Right lobe of liver (tissue), 4 donors: ENCODE results near the gene NEURL2.

Experiments
- POLR2A ChIP-seq: fragments of 450-650 bp; IDR thresholded peaks from one replicate; pipeline ENCODE4 v1.6.1; 2017; ENCODE audit warnings: antibody characterized with exemption, mild to moderate bottlenecking
- TF ChIP-seq, protein P1 (sequence below), 4 donors: fragments of 200-600 bp in 3 of 4; fragments of 450-650 bp in 1 of 4; IDR thresholded peaks; one replicate each; pipeline versions ENCODE4 v1.5.1 to v1.8.0; 2016 to 2022; ENCODE audit warnings: antibody characterized with exemption in 4 of 4, mild to moderate bottlenecking in 2 of 4
- donor health status: DM: no; HTN: no; CAD: no.
- donor health status: DM: no; HTN: no; CAD: no.
- donor health status: DM: no; HTN: yes; CAD: no.

DNA sequence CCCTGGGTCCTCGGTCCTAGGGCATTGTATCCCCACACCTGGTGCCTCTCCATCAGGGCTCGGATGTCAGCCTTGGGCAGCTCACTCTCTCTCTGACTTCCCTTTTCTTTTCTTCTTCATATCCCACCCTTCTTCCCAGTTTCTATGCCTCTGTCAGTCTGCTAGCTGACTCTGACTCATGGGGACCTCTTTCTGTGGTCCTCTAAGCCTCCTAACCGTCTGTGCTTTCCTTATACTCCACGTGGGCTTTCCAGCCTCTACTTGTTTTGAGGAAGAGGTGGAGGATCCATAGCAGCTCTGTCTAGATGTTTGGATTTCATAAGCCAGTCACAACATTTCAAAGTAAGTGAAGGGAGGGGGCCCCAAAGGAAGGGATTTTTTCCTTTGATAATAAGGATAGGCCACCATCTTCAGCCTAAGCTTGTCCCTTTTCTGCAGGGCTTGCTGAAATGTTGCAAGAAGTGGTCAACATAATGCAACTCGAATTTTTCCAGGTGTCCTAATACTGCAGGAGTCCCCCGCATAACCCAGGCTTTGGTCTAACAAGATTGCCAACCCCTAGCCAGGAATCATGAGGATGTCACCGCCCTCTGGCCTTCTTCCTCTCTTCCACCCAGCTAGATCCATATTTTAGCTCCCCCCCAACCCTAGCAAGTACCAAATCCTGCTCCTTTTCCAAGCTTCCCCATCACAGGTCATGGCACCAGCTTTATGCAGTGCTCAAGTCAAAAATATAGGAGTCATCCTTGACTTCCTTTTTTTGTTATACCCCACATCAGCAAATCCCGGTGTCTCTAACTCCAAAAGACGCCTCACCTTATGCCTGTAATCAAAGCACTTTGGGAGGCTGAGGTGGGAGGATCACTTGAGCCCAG lies 29.7 kb upstream of the NEURL2 start:
- no peak for TF ChIP-seq POLR2A
- TF ChIP-seq, protein P1, sequence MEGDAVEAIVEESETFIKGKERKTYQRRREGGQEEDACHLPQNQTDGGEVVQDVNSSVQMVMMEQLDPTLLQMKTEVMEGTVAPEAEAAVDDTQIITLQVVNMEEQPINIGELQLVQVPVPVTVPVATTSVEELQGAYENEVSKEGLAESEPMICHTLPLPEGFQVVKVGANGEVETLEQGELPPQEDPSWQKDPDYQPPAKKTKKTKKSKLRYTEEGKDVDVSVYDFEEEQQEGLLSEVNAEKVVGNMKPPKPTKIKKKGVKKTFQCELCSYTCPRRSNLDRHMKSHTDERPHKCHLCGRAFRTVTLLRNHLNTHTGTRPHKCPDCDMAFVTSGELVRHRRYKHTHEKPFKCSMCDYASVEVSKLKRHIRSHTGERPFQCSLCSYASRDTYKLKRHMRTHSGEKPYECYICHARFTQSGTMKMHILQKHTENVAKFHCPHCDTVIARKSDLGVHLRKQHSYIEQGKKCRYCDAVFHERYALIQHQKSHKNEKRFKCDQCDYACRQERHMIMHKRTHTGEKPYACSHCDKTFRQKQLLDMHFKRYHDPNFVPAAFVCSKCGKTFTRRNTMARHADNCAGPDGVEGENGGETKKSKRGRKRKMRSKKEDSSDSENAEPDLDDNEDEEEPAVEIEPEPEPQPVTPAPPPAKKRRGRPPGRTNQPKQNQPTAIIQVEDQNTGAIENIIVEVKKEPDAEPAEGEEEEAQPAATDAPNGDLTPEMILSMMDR (IDR thresholded peaks at IDR 0.05), result no peak
